K562 (cell line): ENCODE measurements around the gene RPF1. TPM values are rescaled to one million over a fixed set of nuclear protein-coding genes. Genes with fewer than 3 reads are reported as not detected.
A peak's percentile ranks its signal among the peaks of the same experiment; 100 is the strongest.

Experiments used
- ATAC-seq: fragments of 200-7000 bp; cut with Tn5 transposase; 3 replicates; pipeline ENCODE4 v1.9.1; 2020; ENCODE audit warnings: moderate library complexity
- BruUV-seq: library from RNA; stranded (reverse); fragments of 400-500 nt; replicated peaks from 2 replicates; lab custom pipeline; 2021; lab: Mats Ljungman, UMichigan
- CTCF ChIA-PET: fragments of 300-600 bp; formaldehyde crosslinking; extraction: SDS; loops from one replicate; lab custom pipeline; 2021; ENCODE audit warnings: low intra/inter-chr PET ratio; lab: Yijun Ruan, JAX
- POLR2A ChIA-PET: fragments of 300-600, 350-650 bp; sonication (Branson Sonifier 250); formaldehyde crosslinking; extraction: SDS; loops from one replicate; lab custom pipeline; 2021; ENCODE audit warnings: antibody characterized with exemption, inconsistent platforms; lab: Yijun Ruan, JAX
- DNase-seq, 4 experiments: peaks; one replicate each; pipeline versions ENCODE4 v3.0.0 to v3.0.0-alpha.2; 2011 to 2018; ENCODE audit warnings: low spot score in 3 of 4, mixed read lengths in 3 of 4; ENCODE audit errors: extremely low read depth in 1 of 4
- FAIRE-seq: peaks from 2 replicates; lab custom pipeline; 2011; peaks lifted over from hg19 to GRCh38; lab: Jason Lieb, UNC
- H2AFZ ChIP-seq: 2 replicates; pipeline ENCODE4 v1.6.0; 2011; ENCODE audit warnings: low read depth, low read length, control low read depth, inconsistent platforms
- H3K27ac ChIP-seq: fragments of 200-600 bp; 3 replicates; pipeline ENCODE4 v1.8.0; 2011; ENCODE audit warnings: low read depth, mild to moderate bottlenecking, control low read depth, inconsistent platforms, low read length, moderate library complexity, mixed read lengths; ENCODE audit errors: extremely low read depth
- H3K27me3 ChIP-seq, 2 experiments: fragments of 300-600 bp in 1 of 2; 2 replicates in 1 of 2; 3 replicates in 1 of 2; pipeline versions ENCODE4 v1.6.0 to v1.8.0; 2011; ENCODE audit warnings: inconsistent platforms in 2 of 2, low read length in 2 of 2, mild to moderate bottlenecking in 1 of 2, mixed read lengths in 1 of 2, moderate library complexity in 1 of 2; ENCODE audit not compliant: control insufficient read depth in 2 of 2, insufficient read depth in 2 of 2
- H3K36me3 ChIP-seq: fragments of 300-600 bp; 3 replicates; pipeline ENCODE4 v1.8.0; 2011; ENCODE audit warnings: mild to moderate bottlenecking, low read length, inconsistent platforms; ENCODE audit not compliant: control insufficient read depth, insufficient read depth
- H3K4me1 ChIP-seq, 2 experiments: fragments of 200-600 bp in 1 of 2; replicated peaks in 1 of 2; 2 replicates in 1 of 2; 3 replicates in 1 of 2; pipeline versions ENCODE4 v1.5.1 to v1.8.0; 2011; ENCODE audit warnings: inconsistent platforms in 2 of 2, low read length in 2 of 2, mild to moderate bottlenecking in 1 of 2, mixed read lengths in 1 of 2, moderate library complexity in 1 of 2; ENCODE audit not compliant: control insufficient read depth in 2 of 2, insufficient read depth in 2 of 2
- H3K4me2 ChIP-seq: 2 replicates; pipeline ENCODE4 v1.6.1; 2011; ENCODE audit warnings: low read length, control low read depth, inconsistent platforms, mixed read lengths; ENCODE audit not compliant: insufficient read depth
- H3K4me3 ChIP-seq: fragments of 200-600 bp; sonication (generic), shearing (Covaris generic); 2 replicates; pipeline ENCODE4 v1.5.1; 2016; ENCODE audit warnings: control low read depth, inconsistent platforms
- H3K79me2 ChIP-seq: fragments of 200-600 bp; 3 replicates; pipeline ENCODE4 v1.8.0; 2011; ENCODE audit warnings: low read length, inconsistent platforms; ENCODE audit not compliant: control insufficient read depth, insufficient read depth
- H3K9ac ChIP-seq, 2 experiments: 2 replicates each; pipeline versions ENCODE4 v1.6.0 to v1.6.1; 2011; ENCODE audit warnings: low read depth in 2 of 2, low read length in 2 of 2, control low read depth in 1 of 2, inconsistent platforms in 1 of 2, mild to moderate bottlenecking in 1 of 2, mixed read lengths in 1 of 2; ENCODE audit not compliant: insufficient read depth in 1 of 2
- H3K9me1 ChIP-seq: one replicate; pipeline ENCODE4 v1.6.0; 2011; ENCODE audit warnings: inconsistent platforms, mild to moderate bottlenecking, low read length, moderate library complexity; ENCODE audit not compliant: control insufficient read depth, insufficient read depth
- H3K9me3 ChIP-seq: replicated peaks from 2 replicates; pipeline ENCODE4 v1.5.1; 2011; ENCODE audit warnings: low read depth, low read length, inconsistent platforms; ENCODE audit not compliant: control insufficient read depth, insufficient read depth
- H4K20me1 ChIP-seq: replicated peaks from 2 replicates; pipeline ENCODE4 v1.6.1; 2011; ENCODE audit warnings: low read length, inconsistent platforms, mixed read lengths; ENCODE audit not compliant: control insufficient read depth, insufficient read depth
- CBX3 ChIP-seq, 2 experiments: IDR thresholded peaks; 1 replicate in 1 of 2; 2 replicates in 1 of 2; pipeline ENCODE4 v1.6.1; 2012; ENCODE audit warnings: inconsistent platforms in 2 of 2, low read length in 2 of 2, borderline replicate concordance in 1 of 2, control low read depth in 1 of 2
- RERE ChIP-seq: sonication (generic); formaldehyde crosslinking; IDR thresholded peaks from 2 replicates; pipeline ENCODE4 v1.8.0; 2023; ENCODE audit warnings: missing genetic modification reagents, mild to moderate bottlenecking, borderline replicate concordance
- ZBTB8A ChIP-seq: fragments of 450-650 bp; IDR thresholded peaks from 2 replicates; pipeline ENCODE4 v1.6.1; 2018; ENCODE audit warnings: mild to moderate bottlenecking, moderate library complexity; ENCODE audit not compliant: partially characterized antibody
- ZNF165 ChIP-seq: fragments of 250-450 bp; sonication (Bioruptor Pico); IDR thresholded peaks from 2 replicates; pipeline ENCODE4 v1.4.0; 2020; ENCODE audit warnings: borderline replicate concordance
- WGBS: fragments of 100-300 bp; shearing (Covaris generic); methylation state at CpG from one replicate; pipeline ENCODE4 v1.1.6; 2016; ENCODE audit warnings: low coverage, mixed read lengths; ENCODE audit not compliant: insufficient coverage; ENCODE audit errors: missing lambda C conversion rate; 5-methylcytosine and 5-hydroxymethylcytosine counted together
- in situ Hi-C: fragments of 300-500 bp; cut with MboI; formaldehyde crosslinking; loops from 4 replicates; pipeline ENCODE4 v1.15.0; 2018; ENCODE audit warnings: inconsistent platforms, mixed read lengths
- intact Hi-C: fragments of 100-400 bp; cut with micrococcal nuclease; formaldehyde crosslinking; loops from 2 replicates; pipeline ENCODE4 v1.14.2; 2022
- polyA plus RNA-seq, 8 experiments: library from polyadenylated mRNA; depleted of rRNA in 4 of 8; stranded (reverse) in 5 of 8; unstranded in 3 of 8; fragments of >200 nt; fragmentation: Nextera tagmentation in 2 of 8; fragmentation: Illumina TruSeq in 1 of 8; extraction: Ambion mirVana in 2 of 8; extraction: Trizol in 1 of 8; gene quantifications; 2 replicates each; pipeline versions ENCODE4 v1.2.1 to v1.2.3, GENCODE V29; 2011 to 2014; ENCODE audit warnings: inconsistent platforms in 1 of 8, missing spikeins in 1 of 8
- total RNA-seq, 7 experiments: library from RNA; depleted of rRNA in 6 of 7; stranded (reverse); fragments of >200 nt in 6 of 7; fragmentation: Illumina TruSeq in 2 of 7; extraction: Trizol in 2 of 7; gene quantifications; 2 replicates each; pipeline versions ENCODE4 v1.2.1 to v1.2.3, GENCODE V29; 2011 to 2021; ENCODE audit warnings: low replicate concordance in 1 of 7

The RPF1 gene
- total and polyA plus RNA-seq, 9 of the 15 experiments (the other 6 are each of a cell fraction or from before 2014, with no cell fraction given): 52.4 to 156 (median 90.2) TPM

GRCh38 chr1:84436876-84437655, 42.0 kb upstream of the RPF1 start:
- Histone ChIP-seq H3K4me2 (no peak overlapping the region; the same call in 1 of the 2 replicates), H3K4me1 (no peaks in the 10 kb centered on the region), H2AFZ (peak overlapping the region; percentile 10; the same call in 1 of the 2 replicates), H3K9ac (no peak overlapping the region), H3K9me3 (no peaks in the 10 kb centered on the region), H3K9me1 (no peaks in the 10 kb centered on the region), H3K36me3 (no peaks in the 10 kb centered on the region), H3K4me3 (no peak overlapping the region), H4K20me1 (no peaks in the 10 kb centered on the region), H3K27ac (no peak overlapping the region), H3K79me2 (no peaks in the 10 kb centered on the region), H3K27me3 (no peaks in the 10 kb centered on the region)
- BruUV-seq: no TSS peak
- POLR2A ChIA-PET: interaction anchor here (0.6 to 0.8 kb wide), 2 partner anchors 72 to 504 kb away, joined by 3 to 4 read pairs; no protein-coding TSS in a partner anchor
- DNase-seq (no peak), FAIRE-seq (no peak), ATAC-seq (no peak)
- in situ Hi-C loops: loop anchor here (10.0 kb wide), 1 partner anchor 512 kb away; no protein-coding TSS in a partner anchor
- CTCF ChIA-PET: no interaction called here
- intact Hi-C loops: no loop called here
- TF ChIP-seq CBX3 (IDR thresholded peaks at IDR 0.05; ENCODE audit: borderline replicate concordance in 1 of 2, low read length in 2 of 2) (no peak), RERE (no peak), ZNF165 (CRISPR knock-in tag) (0 out of 2 replicates have a peak, but pooled peaks have one; percentile 30), ZBTB8A (no peak)
- 9% methylated on average over 5 of the region's 5 CpGs for WGBS
